DMS 273 (cell line): ENCODE results near the gene CABLES2.
A peak's percentile ranks its signal among the peaks of the same experiment; 100 is the strongest.

Experiments used
- DNase-seq: peaks from one replicate; lab custom pipeline; 2025; ENCODE audit not compliant: unreplicated experiment; lab: John Stamatoyannopoulos, UW

CABLES2 gene

GRCh38 chr20:62407221-62407992 lies at the start of gene CABLES2:
Gene CABLES2, minus strand, starts transcription at chr20:62407285. Its CDS starts 9 bp downstream, at chr20:62407276.
- DNase-seq: peak; percentile 98

- no peak for DNase-seq
Observed at GRCh38 chr20:62455929-62456328, 48.8 kb upstream of the CABLES2 start.

- peak; percentile 60 for DNase-seq
Observed at GRCh38 chr20:62454904-62455636, 48.0 kb upstream of the CABLES2 start.

- no peak for DNase-seq
Observed at GRCh38 chr20:62453186-62453808, 46.2 kb upstream of the CABLES2 start.

GRCh38 chr20:62452475-62453095 lies 45.5 kb upstream of the CABLES2 start:
- DNase-seq: no peak

GRCh38 chr20:62451970-62452369 lies 44.9 kb upstream of the CABLES2 start:
- DNase-seq: no peak

GRCh38 chr20:62451156-62451767 lies 44.2 kb upstream of the CABLES2 start:
- DNase-seq: no peak

- peak; percentile 54 for DNase-seq
Observed at GRCh38 chr20:62449951-62450691, 43.0 kb upstream of the CABLES2 start.

GRCh38 chr20:62448788-62449187 lies 41.7 kb upstream of the CABLES2 start:
- DNase-seq: no peak

GRCh38 chr20:62448038-62448437 lies 41.0 kb upstream of the CABLES2 start:
- DNase-seq: no peak

- DNase-seq: no peak
Observed at GRCh38 chr20:62446888-62447869, 40.1 kb upstream of the CABLES2 start.

- DNase-seq: no peak
Observed at GRCh38 chr20:62446481-62446880, 39.4 kb upstream of the CABLES2 start.

- DNase-seq: peak; percentile 69
Observed at GRCh38 chr20:62445553-62446340, 38.7 kb upstream of the CABLES2 start.

- no peak for DNase-seq
Observed at GRCh38 chr20:62444286-62444685, 37.2 kb upstream of the CABLES2 start.

GRCh38 chr20:62441987-62442539 lies 35.0 kb upstream of the CABLES2 start:
- DNase-seq: no peak

GRCh38 chr20:62439218-62439617 lies 32.1 kb upstream of the CABLES2 start:
- DNase-seq: no peak

- DNase-seq: peak; percentile 94
Observed at GRCh38 chr20:62437927-62438326, 30.8 kb upstream of the CABLES2 start.

- DNase-seq: no peak
Observed at GRCh38 chr20:62437496-62437895, 30.4 kb upstream of the CABLES2 start.
